ENCODE data around the gene HMGN4. TPM values are rescaled to one million over a fixed set of nuclear protein-coding genes. Genes with fewer than 3 reads are reported as not detected.

The HMGN4 gene
- total and polyA plus RNA-seq, 9 of the 15 experiments (the other 6 are each of a cell fraction or from before 2014, with no cell fraction given), result 35.4 to 134 (median 94.1) TPM

DNA sequence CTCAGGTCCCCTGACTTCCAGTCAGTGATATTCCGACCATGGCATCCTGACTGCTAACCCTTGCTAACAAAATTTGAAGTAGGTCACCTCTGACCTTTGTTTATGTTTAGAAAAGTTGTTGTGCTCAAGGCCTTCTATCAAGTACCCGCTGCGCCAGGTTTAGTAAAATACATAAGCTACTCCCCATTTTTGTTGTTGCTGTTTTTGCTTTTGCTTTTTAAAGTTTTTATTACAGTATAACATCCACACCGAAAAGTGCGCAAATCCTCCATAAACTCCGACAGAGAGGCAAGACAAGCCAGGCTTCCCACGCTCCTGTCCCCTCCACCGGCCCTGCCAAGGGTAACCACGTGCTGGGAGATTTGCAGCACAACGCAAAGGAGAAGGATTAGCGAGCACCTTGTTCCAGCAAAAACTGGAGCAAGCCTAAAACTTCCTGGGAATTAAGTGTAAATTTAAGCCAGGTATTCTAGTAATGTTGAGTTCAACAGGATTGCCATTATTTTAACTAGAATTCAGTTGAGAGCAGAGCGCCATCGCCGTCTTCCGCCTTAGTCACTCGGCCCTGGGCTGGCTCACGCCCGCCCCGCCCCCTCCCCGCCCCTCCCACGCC is 17.8 kb upstream of the HMGN4 start (continued):
- TF ChIP-seq, protein P1, sequence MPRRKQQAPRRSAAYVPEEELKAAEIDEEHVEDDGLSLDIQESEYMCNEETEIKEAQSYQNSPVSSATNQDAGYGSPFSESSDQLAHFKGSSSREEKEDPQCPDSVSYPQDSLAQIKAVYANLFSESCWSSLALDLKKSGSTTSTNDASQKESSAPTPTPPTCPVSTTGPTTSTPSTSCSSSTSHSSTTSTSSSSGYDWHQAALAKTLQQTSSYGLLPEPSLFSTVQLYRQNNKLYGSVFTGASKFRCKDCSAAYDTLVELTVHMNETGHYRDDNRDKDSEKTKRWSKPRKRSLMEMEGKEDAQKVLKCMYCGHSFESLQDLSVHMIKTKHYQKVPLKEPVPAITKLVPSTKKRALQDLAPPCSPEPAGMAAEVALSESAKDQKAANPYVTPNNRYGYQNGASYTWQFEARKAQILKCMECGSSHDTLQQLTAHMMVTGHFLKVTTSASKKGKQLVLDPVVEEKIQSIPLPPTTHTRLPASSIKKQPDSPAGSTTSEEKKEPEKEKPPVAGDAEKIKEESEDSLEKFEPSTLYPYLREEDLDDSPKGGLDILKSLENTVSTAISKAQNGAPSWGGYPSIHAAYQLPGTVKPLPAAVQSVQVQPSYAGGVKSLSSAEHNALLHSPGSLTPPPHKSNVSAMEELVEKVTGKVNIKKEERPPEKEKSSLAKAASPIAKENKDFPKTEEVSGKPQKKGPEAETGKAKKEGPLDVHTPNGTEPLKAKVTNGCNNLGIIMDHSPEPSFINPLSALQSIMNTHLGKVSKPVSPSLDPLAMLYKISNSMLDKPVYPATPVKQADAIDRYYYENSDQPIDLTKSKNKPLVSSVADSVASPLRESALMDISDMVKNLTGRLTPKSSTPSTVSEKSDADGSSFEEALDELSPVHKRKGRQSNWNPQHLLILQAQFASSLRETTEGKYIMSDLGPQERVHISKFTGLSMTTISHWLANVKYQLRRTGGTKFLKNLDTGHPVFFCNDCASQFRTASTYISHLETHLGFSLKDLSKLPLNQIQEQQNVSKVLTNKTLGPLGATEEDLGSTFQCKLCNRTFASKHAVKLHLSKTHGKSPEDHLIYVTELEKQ (CRISPR knock-in tag; IDR thresholded peaks at IDR 0.05), result peak; percentile 87
- TF ChIP-seq SOX6 (IDR thresholded peaks at IDR 0.05) (0 out of 2 replicates have a peak, but pooled peaks have one; percentile 45), EHMT2 (IDR thresholded peaks at IDR 0.05) (peak; percentile 17; the same call in 1 of the 2 replicates), NCOA2 (IDR thresholded peaks at IDR 0.05; ENCODE audit: partially characterized antibody in 2 of 2) (no peak), SAFB (IDR thresholded peaks at IDR 0.05; ENCODE audit: borderline replicate concordance, low read depth, low read length) (no peak), PCBP2 (IDR thresholded peaks at IDR 0.05; ENCODE audit: low read depth, low read length, poor library complexity, severe bottlenecking) (no peak), PHF8 (IDR thresholded peaks at IDR 0.05; ENCODE audit: borderline replicate concordance, low read length) (peak; percentile 54; the same call in 1 of the 2 replicates), ESRRB (CRISPR knock-in tag; IDR thresholded peaks at IDR 0.05; ENCODE audit: borderline replicate concordance) (peak; percentile 72; the same call in 1 of the 2 replicates)
- TF ChIP-seq, protein P2, sequence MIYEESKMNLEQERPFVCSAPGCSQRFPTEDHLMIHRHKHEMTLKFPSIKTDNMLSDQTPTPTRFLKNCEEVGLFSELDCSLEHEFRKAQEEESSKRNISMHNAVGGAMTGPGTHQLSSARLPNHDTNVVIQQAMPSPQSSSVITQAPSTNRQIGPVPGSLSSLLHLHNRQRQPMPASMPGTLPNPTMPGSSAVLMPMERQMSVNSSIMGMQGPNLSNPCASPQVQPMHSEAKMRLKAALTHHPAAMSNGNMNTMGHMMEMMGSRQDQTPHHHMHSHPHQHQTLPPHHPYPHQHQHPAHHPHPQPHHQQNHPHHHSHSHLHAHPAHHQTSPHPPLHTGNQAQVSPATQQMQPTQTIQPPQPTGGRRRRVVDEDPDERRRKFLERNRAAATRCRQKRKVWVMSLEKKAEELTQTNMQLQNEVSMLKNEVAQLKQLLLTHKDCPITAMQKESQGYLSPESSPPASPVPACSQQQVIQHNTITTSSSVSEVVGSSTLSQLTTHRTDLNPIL (CRISPR knock-in tag; IDR thresholded peaks at IDR 0.05), result no peak
- TF ChIP-seq, protein P3, sequence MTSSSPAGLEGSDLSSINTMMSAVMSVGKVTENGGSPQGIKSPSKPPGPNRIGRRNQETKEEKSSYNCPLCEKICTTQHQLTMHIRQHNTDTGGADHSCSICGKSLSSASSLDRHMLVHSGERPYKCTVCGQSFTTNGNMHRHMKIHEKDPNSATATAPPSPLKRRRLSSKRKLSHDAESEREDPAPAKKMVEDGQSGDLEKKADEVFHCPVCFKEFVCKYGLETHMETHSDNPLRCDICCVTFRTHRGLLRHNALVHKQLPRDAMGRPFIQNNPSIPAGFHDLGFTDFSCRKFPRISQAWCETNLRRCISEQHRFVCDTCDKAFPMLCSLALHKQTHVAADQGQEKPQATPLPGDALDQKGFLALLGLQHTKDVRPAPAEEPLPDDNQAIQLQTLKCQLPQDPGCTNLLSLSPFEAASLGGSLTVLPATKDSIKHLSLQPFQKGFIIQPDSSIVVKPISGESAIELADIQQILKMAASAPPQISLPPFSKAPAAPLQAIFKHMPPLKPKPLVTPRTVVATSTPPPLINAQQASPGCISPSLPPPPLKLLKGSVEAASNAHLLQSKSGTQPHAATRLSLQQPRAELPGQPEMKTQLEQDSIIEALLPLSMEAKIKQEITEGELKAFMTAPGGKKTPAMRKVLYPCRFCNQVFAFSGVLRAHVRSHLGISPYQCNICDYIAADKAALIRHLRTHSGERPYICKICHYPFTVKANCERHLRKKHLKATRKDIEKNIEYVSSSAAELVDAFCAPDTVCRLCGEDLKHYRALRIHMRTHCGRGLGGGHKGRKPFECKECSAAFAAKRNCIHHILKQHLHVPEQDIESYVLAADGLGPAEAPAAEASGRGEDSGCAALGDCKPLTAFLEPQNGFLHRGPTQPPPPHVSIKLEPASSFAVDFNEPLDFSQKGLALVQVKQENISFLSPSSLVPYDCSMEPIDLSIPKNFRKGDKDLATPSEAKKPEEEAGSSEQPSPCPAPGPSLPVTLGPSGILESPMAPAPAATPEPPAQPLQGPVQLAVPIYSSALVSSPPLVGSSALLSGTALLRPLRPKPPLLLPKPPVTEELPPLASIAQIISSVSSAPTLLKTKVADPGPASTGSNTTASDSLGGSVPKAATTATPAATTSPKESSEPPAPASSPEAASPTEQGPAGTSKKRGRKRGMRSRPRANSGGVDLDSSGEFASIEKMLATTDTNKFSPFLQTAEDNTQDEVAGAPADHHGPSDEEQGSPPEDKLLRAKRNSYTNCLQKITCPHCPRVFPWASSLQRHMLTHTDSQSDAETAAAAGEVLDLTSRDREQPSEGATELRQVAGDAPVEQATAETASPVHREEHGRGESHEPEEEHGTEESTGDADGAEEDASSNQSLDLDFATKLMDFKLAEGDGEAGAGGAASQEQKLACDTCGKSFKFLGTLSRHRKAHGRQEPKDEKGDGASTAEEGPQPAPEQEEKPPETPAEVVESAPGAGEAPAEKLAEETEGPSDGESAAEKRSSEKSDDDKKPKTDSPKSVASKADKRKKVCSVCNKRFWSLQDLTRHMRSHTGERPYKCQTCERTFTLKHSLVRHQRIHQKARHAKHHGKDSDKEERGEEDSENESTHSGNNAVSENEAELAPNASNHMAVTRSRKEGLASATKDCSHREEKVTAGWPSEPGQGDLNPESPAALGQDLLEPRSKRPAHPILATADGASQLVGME (CRISPR knock-in tag; IDR thresholded peaks at IDR 0.05), result peak; percentile 93; the same call in 1 of the 2 replicates

Data from K562 (cell line).